HepG2 (cell line): ENCODE measurements around the gene PIGZ. TPM values are rescaled to one million over a fixed set of nuclear protein-coding genes. Genes with fewer than 3 reads are reported as not detected.

Experiments
- ATF2 ChIP-seq: sonication (generic); formaldehyde crosslinking; IDR thresholded peaks from 2 replicates; pipeline ENCODE4 v1.4.0; 2020; ENCODE audit warnings: missing genetic modification reagents
- HDAC2 ChIP-seq: sonication (generic); formaldehyde crosslinking; IDR thresholded peaks from 2 replicates; pipeline ENCODE4 v1.4.0; 2020; ENCODE audit warnings: missing genetic modification reagents
- HNRNPL ChIP-seq: fragments of 200-400 bp; formaldehyde crosslinking; IDR thresholded peaks from 2 replicates; pipeline ENCODE4 v1.6.1; 2017; ENCODE audit warnings: mild to moderate bottlenecking, low read depth, low read length
- HOXA3 ChIP-seq: sonication (generic); formaldehyde crosslinking; IDR thresholded peaks from 2 replicates; pipeline ENCODE4 v1.5.0; 2020; ENCODE audit warnings: missing genetic modification reagents
- KDM4B ChIP-seq: sonication (generic); formaldehyde crosslinking; IDR thresholded peaks from 2 replicates; pipeline ENCODE4 v1.4.0; 2020; ENCODE audit warnings: missing genetic modification reagents
- MEIS2 ChIP-seq: sonication (generic); formaldehyde crosslinking; IDR thresholded peaks from 2 replicates; pipeline ENCODE4 v1.9.0; 2021; ENCODE audit warnings: mild to moderate bottlenecking, missing genetic modification reagents
- POLR2G ChIP-seq: fragments of 200-400 bp; formaldehyde crosslinking; IDR thresholded peaks from 2 replicates; pipeline ENCODE4 v1.6.1; 2018; ENCODE audit warnings: mild to moderate bottlenecking, low read depth, low read length, moderate library complexity
- SIN3A ChIP-seq: IDR thresholded peaks from 2 replicates; pipeline ENCODE4 v1.6.1; 2011; ENCODE audit warnings: low read depth, mild to moderate bottlenecking, control low read depth, low read length, borderline replicate concordance
- SOX5 ChIP-seq: IDR thresholded peaks from 2 replicates; pipeline ENCODE4 v1.6.1; 2016; ENCODE audit warnings: borderline replicate concordance
- TFDP1 ChIP-seq: IDR thresholded peaks from 2 replicates; pipeline ENCODE4 v1.6.1; 2016; ENCODE audit warnings: missing compliant biosample characterization, missing genetic modification reagents, borderline replicate concordance
- ZBTB20 ChIP-seq: sonication (generic); formaldehyde crosslinking; IDR thresholded peaks from 2 replicates; pipeline ENCODE4 v1.8.1; 2023; ENCODE audit warnings: missing genetic modification reagents, low read depth, mild to moderate bottlenecking, borderline replicate concordance
- ZNF557 ChIP-seq: sonication (generic); formaldehyde crosslinking; IDR thresholded peaks from 2 replicates; pipeline ENCODE4 v1.4.0; 2020; ENCODE audit warnings: missing genetic modification reagents
- ZNF570 ChIP-seq: sonication (generic); formaldehyde crosslinking; IDR thresholded peaks from 2 replicates; pipeline ENCODE4 v1.4.0; 2020; ENCODE audit warnings: mild to moderate bottlenecking, missing genetic modification reagents, borderline replicate concordance
- ZNF615 ChIP-seq: sonication (generic); formaldehyde crosslinking; IDR thresholded peaks from 2 replicates; pipeline ENCODE4 v1.5.0; 2020; ENCODE audit warnings: mild to moderate bottlenecking, missing genetic modification reagents, borderline replicate concordance
- ZNF777 ChIP-seq: sonication (generic); formaldehyde crosslinking; IDR thresholded peaks from 2 replicates; pipeline ENCODE4 v1.4.0; 2020; ENCODE audit warnings: missing genetic modification reagents
- polyA plus RNA-seq, 8 experiments: library from polyadenylated mRNA; depleted of rRNA in 3 of 8; stranded (reverse) in 7 of 8; unstranded in 1 of 8; fragments of >200 nt; fragmentation: Illumina TruSeq in 4 of 8; extraction: Trizol in 4 of 8; gene quantifications; 2 replicates each; pipeline versions ENCODE4 v1.2.1 to v1.2.3, GENCODE V29; 2011 to 2016; ENCODE audit warnings: low read depth in 4 of 8, missing spikeins in 1 of 8, mixed read lengths in 1 of 8; ENCODE audit not compliant: insufficient read depth in 1 of 8
- total RNA-seq, 5 experiments: library from RNA; depleted of rRNA; stranded (reverse); fragments of >200 nt; fragmentation: Illumina TruSeq; extraction: Trizol; gene quantifications; 2 replicates each; pipeline ENCODE4 v1.2.3, GENCODE V29; 2016; ENCODE audit warnings: low read depth in 1 of 5
- TF ChIP-seq, protein P1 (sequence below): sonication (generic); formaldehyde crosslinking; IDR thresholded peaks from 2 replicates; pipeline ENCODE4 v1.5.0; 2020; ENCODE audit warnings: mild to moderate bottlenecking, missing genetic modification reagents, borderline replicate concordance
- TF ChIP-seq, protein P2 (sequence below): sonication (generic); formaldehyde crosslinking; IDR thresholded peaks from 2 replicates; pipeline ENCODE4 v1.4.0; 2020; ENCODE audit warnings: missing genetic modification reagents
- TF ChIP-seq, protein P3 (sequence below): sonication (generic); formaldehyde crosslinking; IDR thresholded peaks from 2 replicates; pipeline ENCODE4 v1.5.1; 2020; ENCODE audit warnings: mild to moderate bottlenecking, missing genetic modification reagents, borderline replicate concordance

Gene PIGZ
- total and polyA plus RNA-seq, 2 of the 13 experiments (the other 11 are each of a cell fraction or from before 2014, with no cell fraction given), result 4.7 to 60.5 TPM

- TF ChIP-seq SOX5 (peak; percentile 33; the same call in 1 of the 2 replicates), POLR2G (0 out of 2 replicates have a peak, but pooled peaks have one; percentile 29), ATF2 (CRISPR knock-in tag) (no peak), ZNF615 (CRISPR knock-in tag) (no peak), KDM4B (CRISPR knock-in tag) (peak; percentile 13; the same call in 1 of the 2 replicates), MEIS2 (CRISPR knock-in tag) (peak; percentile 87), ZNF557 (0 out of 2 replicates have a peak, but pooled peaks have one; percentile 18), ZBTB20 (0 out of 2 replicates have a peak, but pooled peaks have one; percentile 18), TFDP1 (CRISPR knock-in tag) (peak; percentile 34; the same call in 1 of the 2 replicates), HDAC2 (CRISPR knock-in tag) (peak; percentile 71), HNRNPL (0 out of 2 replicates have a peak, but pooled peaks have one; percentile 18), SIN3A (peak; percentile 37; the same call in 1 of the 2 replicates), ZNF570 (no peak), ZNF777 (no peak), HOXA3 (CRISPR knock-in tag) (peak; percentile 79)
- TF ChIP-seq, protein P1, sequence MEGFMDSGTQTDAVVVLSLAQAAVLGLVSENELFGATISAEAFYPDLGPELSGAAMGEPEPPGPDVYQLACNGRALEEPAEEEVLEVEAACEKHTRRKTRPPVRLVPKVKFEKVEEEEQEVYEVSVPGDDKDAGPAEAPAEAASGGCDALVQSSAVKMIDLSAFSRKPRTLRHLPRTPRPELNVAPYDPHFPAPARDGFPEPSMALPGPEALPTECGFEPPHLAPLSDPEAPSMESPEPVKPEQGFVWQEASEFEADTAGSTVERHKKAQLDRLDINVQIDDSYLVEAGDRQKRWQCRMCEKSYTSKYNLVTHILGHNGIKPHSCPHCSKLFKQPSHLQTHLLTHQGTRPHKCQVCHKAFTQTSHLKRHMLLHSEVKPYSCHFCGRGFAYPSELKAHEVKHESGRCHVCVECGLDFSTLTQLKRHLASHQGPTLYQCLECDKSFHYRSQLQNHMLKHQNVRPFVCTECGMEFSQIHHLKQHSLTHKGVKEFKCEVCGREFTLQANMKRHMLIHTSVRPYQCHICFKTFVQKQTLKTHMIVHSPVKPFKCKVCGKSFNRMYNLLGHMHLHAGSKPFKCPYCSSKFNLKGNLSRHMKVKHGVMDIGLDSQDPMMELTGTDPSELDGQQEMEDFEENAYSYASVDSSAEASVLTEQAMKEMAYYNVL (CRISPR knock-in tag), result peak; percentile 82
- TF ChIP-seq, protein P2, sequence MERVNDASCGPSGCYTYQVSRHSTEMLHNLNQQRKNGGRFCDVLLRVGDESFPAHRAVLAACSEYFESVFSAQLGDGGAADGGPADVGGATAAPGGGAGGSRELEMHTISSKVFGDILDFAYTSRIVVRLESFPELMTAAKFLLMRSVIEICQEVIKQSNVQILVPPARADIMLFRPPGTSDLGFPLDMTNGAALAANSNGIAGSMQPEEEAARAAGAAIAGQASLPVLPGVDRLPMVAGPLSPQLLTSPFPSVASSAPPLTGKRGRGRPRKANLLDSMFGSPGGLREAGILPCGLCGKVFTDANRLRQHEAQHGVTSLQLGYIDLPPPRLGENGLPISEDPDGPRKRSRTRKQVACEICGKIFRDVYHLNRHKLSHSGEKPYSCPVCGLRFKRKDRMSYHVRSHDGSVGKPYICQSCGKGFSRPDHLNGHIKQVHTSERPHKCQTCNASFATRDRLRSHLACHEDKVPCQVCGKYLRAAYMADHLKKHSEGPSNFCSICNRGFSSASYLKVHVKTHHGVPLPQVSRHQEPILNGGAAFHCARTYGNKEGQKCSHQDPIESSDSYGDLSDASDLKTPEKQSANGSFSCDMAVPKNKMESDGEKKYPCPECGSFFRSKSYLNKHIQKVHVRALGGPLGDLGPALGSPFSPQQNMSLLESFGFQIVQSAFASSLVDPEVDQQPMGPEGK (CRISPR knock-in tag), result peak; percentile 81
- TF ChIP-seq, protein P3, sequence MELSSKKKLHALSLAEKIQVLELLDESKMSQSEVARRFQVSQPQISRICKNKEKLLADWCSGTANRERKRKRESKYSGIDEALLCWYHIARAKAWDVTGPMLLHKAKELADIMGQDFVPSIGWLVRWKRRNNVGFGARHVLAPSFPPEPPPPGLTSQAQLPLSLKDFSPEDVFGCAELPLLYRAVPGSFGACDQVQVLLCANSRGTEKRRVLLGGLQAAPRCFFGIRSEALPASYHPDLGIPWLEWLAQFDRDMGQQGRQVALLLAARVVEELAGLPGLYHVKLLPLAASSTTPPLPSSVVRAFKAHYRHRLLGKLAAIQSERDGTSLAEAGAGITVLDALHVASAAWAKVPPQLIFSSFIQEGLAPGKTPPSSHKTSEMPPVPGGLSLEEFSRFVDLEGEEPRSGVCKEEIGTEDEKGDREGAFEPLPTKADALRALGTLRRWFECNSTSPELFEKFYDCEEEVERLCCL (CRISPR knock-in tag), result no peak
These were observed 19.8 kb upstream of the PIGZ start (continued) for GRCh38 chr3:196988241-196989029.
